Left renal cortex interstitium (tissue), 4 donors: ENCODE results near the gene SYT2. TPM values are rescaled to one million over a fixed set of nuclear protein-coding genes. Genes with fewer than 3 reads are reported as not detected.
"Not testable (repeated sequence)": the region's sequence is repeated elsewhere in the genome, so short reads cannot be mapped to it uniquely, and the experiment has no call there.

Source experiments
- DNase-seq, 4 donors: peaks; one replicate each; pipeline ENCODE4 v3.0.0-alpha.2; 2013; ENCODE audit warnings: low read depth in 4 of 4, low spot score in 2 of 4, missing footprints in 1 of 4
- polyA plus RNA-seq, 4 donors: library from polyadenylated mRNA; unstranded; fragments of 120-200 nt; gene quantifications; one replicate each; pipeline ENCODE4 v1.2.1, GENCODE V29; 2013; ENCODE audit not compliant: insufficient read length in 4 of 4

The SYT2 gene
- polyA plus RNA-seq, 4 donors, result 1.9 to 2.9 (median 2.1) TPM

- DNase-seq, result peak in 1 of 4 donors; percentile 76
Measured at GRCh38 chr1:202578001-202578504, 132.2 kb downstream of the SYT2 start.

- no peak for DNase-seq
Measured at GRCh38 chr1:202577381-202577780, 132.9 kb downstream of the SYT2 start.

- DNase-seq, result no peak
Measured at GRCh38 chr1:202576816-202577215, 133.4 kb downstream of the SYT2 start.

GRCh38 chr1:202575918-202576653 lies 134.2 kb downstream of the SYT2 start:
- no peak for DNase-seq

GRCh38 chr1:202572867-202573266 lies 137.4 kb downstream of the SYT2 start:
- no peak for DNase-seq

- DNase-seq, result no peak
Measured at GRCh38 chr1:202571719-202572339, 138.4 kb downstream of the SYT2 start.

- no peak for DNase-seq
Measured at GRCh38 chr1:202569393-202570322, 140.6 kb downstream of the SYT2 start.

GRCh38 chr1:202568826-202569225 lies 141.4 kb downstream of the SYT2 start:
- DNase-seq, result no peak

- no peak for DNase-seq
Measured at GRCh38 chr1:202568410-202568809, 141.8 kb downstream of the SYT2 start.

GRCh38 chr1:202567738-202568137 lies 142.5 kb downstream of the SYT2 start:
- DNase-seq, result no peak

GRCh38 chr1:202565890-202566602 lies 144.2 kb downstream of the SYT2 start:
- no peak for DNase-seq

- DNase-seq, result no peak
Measured at GRCh38 chr1:202564958-202565495, 145.2 kb downstream of the SYT2 start.

GRCh38 chr1:202563818-202564217 lies 146.4 kb downstream of the SYT2 start:
- no peak for DNase-seq

- no peak for DNase-seq
Measured at GRCh38 chr1:202562444-202563060, 147.7 kb downstream of the SYT2 start.

GRCh38 chr1:202561726-202562443 lies 148.4 kb downstream of the SYT2 start:
- DNase-seq, result no peak

- no peak for DNase-seq
Measured at GRCh38 chr1:202561240-202561639, 149.0 kb downstream of the SYT2 start.

GRCh38 chr1:202557662-202558061 lies 152.6 kb downstream of the SYT2 start:
- DNase-seq, result not testable (repeated sequence)

- DNase-seq, result not testable (repeated sequence)
Measured at GRCh38 chr1:202556037-202556436, 154.2 kb downstream of the SYT2 start.

- DNase-seq, result not testable (repeated sequence)
Measured at GRCh38 chr1:202554619-202555018, 155.6 kb downstream of the SYT2 start.
